Superior temporal gyrus (tissue), 1 donor: ENCODE measurements around the gene RETREG2.
A peak's percentile ranks its signal among the peaks of the same experiment; 100 is the strongest.
"Not testable (repeated sequence)": the region's sequence is repeated elsewhere in the genome, so short reads cannot be mapped to it uniquely, and the experiment has no call there.

Source experiments
- DNase-seq: peaks from one replicate; pipeline ENCODE4 v3.0.0-alpha.2; 2016; ENCODE audit errors: extremely low spot score

Gene RETREG2

GRCh38 chr2:219186754-219187456 lies 8.8 kb downstream of the RETREG2 start:
- DNase-seq = no peak

GRCh38 chr2:219197388-219197787 lies 19.3 kb downstream of the RETREG2 start:
- no peak for DNase-seq

- DNase-seq = no peak
These were observed 20.9 kb downstream of the RETREG2 start for GRCh38 chr2:219198974-219199373.

DNA sequence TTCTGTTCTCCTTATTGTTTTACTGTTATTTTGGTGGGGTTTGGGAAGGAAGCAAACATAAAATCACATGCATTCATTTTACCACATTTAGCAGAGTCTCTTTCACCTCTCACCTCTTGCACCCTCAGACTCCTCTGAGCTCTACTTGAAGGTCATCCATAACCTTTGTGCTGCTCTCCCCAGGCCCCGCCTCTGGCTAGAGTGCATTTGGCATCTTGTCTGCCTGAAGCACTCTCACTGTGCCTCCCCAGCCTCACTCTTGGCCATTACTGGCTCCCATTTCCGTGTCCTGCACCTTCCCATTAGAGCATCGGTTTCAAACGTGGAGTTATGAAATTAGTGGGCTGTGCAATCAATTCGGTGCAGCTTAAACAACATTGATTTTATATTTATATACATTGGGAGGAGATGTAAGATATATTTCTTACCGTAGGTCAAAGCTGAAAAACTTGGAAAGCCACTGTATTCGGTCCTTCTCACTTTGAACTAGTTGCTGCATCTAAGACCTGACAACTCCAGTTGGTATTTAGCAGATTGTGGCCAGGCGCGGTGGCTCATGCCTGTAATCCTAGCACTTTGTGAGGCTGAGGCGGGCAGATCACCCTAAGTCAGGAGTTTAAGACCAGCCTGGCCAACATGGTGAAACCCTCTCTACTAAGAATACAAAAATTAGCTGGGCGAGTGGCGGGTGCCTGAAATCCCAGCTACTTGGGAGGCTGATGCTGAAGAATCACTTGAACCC lies 21.6 kb downstream of the RETREG2 start:
- DNase-seq = no peak

- not testable (repeated sequence) for DNase-seq
These were observed 22.6 kb downstream of the RETREG2 start for GRCh38 chr2:219200502-219201326.

- DNase-seq = not testable (repeated sequence)
These were observed 23.3 kb downstream of the RETREG2 start for GRCh38 chr2:219201331-219201730.

GRCh38 chr2:219204425-219205164 lies 26.5 kb downstream of the RETREG2 start:
- DNase-seq = no peak

GRCh38 chr2:219205165-219205538 lies 27.1 kb downstream of the RETREG2 start:
- no peak for DNase-seq

- DNase-seq = no peak
These were observed 27.9 kb downstream of the RETREG2 start for GRCh38 chr2:219205981-219206327.

- DNase-seq = peak; percentile 94
These were observed 28.5 kb downstream of the RETREG2 start, which contains the start of gene ZFAND2B for GRCh38 chr2:219206328-219207133. ZFAND2B (plus strand) TSS chr2:219206782; CDS start chr2:219206988, 206 bp downstream.

GRCh38 chr2:219207134-219207883 lies 29.2 kb downstream of the RETREG2 start:
- peak; percentile 54 for DNase-seq

- DNase-seq = no peak
These were observed 30.0 kb downstream of the RETREG2 start for GRCh38 chr2:219207884-219208740.

- DNase-seq = no peak
These were observed 31.4 kb downstream of the RETREG2 start for GRCh38 chr2:219209236-219210195.

GRCh38 chr2:219210196-219210885 lies 32.3 kb downstream of the RETREG2 start:
- DNase-seq = no peak

DNA sequence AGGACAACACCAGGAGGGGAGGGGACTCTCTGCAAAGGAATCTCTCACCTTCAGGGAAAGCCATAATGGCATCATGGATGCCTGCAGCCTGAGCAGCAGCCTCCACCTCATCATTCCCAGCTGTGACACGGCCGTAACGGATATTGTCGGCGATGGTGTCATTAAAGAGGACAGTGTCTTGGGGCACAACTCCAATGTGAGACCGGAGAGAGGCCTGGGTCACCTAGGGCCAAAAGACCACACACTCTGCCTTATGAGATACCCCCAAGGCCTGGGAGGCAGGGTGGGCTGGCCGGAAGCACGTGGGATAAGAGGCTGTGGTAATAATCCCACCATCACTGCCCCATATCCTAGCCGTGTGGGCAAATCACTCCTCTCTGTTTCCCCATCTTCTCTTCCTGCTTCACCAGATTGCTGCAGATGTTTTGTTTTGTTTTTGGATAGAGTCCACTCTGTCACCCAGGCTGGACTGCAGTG lies 32.8 kb downstream of the RETREG2 start:
- DNase-seq = no peak

DNA sequence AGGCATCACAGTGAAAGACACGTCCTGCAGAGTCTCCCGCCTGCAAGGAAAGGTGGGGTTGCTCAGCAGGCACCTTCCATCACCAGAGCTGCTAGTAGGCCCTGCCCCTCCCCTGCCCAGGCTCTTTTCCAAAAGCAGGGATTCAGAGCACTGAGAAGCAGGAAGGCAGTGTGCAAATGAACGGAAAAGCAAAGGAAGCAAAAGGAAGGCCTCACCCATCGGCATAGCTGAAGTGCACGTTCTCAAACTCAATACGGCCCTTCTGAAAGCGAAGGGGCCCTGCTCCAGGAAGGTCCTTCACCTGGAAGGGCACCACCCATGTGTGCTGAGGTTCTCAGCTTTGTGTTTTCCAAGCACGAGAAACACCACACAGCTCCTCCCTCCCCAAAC lies 34.9 kb downstream of the RETREG2 start:
- DNase-seq = no peak

DNA sequence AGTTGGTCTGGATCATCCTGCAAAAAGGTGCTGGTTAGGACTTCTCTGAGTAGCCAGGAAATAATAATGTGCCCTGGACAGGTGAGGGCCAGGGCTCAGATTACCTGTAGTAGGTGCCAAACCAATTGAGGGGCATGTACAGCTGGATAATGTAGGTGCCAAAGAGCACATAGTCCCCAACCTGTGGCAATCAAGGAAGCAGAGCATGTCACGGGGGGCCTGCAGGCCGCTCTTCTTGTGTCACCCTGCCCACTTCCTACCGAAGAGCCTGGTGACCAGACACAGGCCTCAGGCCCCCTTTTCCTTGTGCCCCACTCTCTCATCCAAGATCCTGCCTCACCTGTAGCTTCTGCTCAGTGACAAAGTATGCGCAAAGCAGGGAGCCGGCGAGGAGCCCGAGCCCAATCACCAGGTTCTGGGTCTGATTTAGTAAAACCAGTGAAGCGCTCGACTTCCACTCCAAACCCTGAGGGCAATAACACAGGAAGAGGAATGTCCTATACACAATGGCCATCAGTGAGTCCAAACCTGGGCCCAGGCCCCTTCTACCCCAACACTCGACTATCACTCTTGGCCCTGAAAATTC lies 35.5 kb downstream of the RETREG2 start:
- DNase-seq = no peak
